ENCODE data around the gene DNPEP.

DNPEP gene

DNA sequence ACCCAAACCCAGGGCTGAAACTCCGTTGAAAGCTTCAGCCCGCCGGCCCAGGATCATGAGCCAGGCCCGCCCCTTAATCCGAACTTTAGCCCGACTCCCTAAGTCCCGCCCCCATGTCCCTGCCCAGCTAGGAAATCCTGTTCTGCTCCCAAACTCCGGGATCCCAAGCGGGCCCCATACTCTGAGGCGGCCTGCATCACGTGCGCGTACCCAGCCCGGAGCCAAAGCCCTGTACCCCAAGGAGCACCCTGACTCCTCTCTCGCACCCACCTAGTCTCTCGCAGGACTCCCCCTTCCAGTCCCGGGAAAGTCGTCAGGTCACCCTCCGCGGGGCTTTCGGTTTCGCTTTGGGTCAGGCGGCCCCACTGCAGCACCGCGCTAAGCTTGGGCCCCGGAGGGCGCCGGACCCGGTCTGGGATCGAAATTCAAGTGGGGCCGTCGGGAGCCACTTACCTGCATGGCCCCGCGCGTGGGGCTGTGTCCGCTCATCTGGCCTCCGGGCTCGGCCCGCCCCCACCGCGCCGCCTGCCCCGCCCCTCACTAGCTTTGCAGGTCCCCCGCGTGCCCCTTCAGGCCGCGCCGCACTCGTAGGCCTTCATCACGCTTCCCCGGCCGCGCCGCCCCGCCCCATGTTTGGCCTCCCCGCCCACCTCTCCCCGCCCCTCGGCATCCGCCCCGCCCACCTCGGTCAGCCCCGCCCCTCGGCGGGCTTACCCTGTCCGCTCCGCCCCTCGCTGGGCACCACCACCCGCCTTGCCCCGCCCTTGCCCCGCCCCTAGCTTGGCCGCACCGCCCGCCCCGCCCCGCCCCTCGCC lies at the start of gene DNPEP:
DNPEP (minus strand) TSS at position 607 of the 815 bp plus-strand sequence; CDS start at position 489, 118 bp downstream.
- DNase-seq, result peak; percentile 37

DNA sequence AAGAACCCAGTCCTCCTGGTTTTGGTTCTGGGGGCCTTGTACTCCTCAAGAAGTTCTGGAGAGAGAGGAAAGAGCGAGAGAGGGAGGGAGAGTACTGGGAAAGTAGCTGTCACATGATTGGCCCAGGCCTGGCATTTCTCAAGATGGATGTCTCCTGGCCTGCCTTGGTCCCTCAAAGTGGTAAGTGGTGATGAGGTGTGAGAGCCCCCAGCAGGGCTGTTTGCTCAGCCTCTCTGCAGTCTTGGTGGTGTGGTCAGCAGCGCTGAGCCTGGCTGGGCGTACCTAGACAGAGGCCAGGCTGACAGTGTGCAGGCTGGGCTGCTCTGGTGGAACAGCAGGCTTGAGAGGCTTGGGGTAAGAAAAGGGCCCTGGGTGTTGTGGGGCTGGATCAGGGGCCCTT lies 49.4 kb upstream of the DNPEP start:
- no peak for DNase-seq

DNA sequence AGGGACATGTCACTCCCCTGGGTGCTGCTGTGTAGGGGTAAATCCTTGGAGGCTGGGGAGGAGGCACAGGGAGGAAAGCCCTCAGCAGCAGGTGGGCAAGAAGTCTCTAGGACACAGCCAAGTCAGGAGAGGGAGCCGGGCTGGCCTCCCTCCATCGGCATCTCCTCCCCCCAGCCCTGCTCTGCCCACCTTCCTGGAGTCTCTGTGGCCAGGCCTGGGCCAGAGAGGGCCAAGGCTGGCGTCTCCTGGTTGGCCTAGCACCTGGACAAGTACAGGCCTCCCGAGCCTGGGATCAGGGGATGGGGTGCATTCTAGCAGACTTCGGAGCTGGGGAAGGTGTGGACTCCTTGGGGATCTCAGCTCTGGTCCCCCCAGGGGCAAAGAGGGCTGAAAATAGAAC lies 48.8 kb upstream of the DNPEP start:
- no peak for DNase-seq

DNA sequence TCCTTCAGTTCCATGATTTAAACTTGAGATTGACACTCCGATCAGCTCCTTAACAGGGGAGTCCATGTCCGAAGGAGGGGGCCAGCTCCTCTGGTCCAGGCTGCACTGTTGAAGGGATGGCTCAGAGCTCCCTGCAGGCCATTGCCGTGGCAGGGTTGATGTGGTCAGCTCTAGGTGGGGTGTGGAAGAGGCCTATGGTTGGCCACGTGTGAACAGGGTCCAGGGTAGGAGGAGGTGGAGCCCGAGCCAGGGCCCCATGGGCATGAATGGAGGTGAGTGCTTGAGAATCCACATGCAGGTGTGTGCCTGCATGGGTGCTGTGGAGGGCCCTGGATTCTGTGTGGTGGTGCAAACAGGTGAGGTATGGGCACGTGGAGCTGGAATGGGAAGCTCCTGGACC lies 48.0 kb upstream of the DNPEP start:
- no peak for DNase-seq

DNA sequence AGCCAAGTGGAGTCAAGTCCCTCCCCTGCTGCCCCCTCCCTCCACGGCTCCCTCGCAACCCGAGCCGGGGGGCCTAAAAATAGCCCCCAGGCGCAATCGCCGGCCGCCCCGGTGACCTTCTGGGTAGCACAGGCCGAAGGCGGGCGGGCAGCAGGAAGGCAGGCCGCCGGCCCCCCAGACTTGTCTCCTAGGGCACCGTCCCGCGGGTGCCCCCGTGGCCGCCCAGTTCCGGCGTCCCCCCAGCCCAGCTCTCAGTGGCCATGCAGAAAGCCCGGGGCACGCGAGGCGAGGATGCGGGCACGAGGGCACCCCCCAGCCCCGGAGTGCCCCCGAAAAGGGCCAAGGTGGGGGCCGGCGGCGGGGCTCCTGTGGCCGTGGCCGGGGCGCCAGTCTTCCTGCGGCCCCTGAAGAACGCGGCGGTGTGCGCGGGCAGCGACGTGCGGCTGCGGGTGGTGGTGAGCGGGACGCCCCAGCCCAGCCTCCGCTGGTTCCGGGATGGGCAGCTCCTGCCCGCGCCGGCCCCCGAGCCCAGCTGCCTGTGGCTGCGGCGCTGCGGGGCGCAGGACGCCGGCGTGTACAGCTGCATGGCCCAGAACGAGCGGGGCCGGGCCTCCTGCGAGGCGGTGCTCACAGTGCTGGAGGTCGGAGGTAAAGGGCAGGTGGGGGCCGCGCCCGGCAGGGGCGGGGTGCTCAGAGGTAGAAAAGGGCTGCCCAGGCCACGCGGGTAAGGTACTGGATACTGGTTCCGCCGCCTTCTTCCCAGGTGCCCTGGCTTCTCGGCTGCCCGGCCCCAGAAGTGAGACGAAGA lies 47.2 kb upstream of the DNPEP start, which contains the start of gene SPEG:
SPEG (plus strand) TSS at position 126 of the 808 bp plus-strand sequence; CDS start at position 261, 135 bp downstream.
- no peak for DNase-seq

DNA sequence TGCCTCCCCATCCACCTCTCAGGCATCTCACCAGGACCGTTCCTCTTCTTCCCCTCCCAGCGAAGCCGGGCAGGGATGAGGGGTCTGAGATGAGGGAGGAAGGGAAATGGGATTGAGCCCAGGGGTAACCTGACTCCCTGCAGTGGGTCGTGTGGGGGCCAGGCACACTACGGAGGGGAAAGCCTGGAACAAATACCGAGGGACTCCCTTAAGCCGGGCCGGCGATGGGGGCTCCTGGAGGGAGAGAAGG lies 46.7 kb upstream of the DNPEP start:
- no peak for DNase-seq

DNA sequence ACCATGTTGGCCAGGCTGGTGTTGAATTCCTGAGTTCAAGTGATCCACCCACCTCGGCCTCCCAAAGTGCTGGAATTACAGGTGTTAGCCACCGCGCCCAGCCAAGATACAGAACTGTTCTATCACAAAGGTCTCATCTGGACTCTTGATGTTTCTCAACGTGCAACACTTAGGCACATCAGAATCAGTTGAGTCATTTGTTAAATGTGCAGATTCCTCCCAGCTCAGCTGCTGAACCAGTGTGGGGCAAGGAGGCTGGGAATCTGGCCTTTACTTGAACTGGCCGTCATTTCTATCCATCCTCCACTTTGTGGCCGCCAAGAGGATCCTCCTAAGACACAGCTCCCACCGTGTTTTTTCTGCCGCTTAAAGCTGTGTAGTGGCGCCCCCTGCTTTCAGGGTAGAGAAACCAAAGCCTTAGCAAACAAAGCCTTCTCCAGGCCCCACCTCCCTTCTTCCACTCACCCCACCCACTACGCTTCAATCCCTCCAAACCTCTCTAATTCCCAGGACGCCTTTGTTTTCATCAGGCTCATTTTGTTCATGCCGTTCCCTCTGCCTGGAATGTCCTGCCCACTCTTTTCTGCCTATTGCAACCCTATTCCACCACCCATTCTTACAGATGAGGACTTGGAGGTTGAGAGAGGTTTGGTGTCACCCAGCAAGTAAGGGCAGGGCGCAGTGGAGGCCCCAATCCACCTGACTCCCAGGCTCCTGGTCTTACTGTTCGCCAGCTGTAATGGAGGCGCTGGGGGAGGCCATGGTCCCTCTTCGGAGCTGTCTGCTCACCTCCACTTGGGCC lies 46.2 kb upstream of the DNPEP start:
- peak; percentile 27 for DNase-seq

DNA sequence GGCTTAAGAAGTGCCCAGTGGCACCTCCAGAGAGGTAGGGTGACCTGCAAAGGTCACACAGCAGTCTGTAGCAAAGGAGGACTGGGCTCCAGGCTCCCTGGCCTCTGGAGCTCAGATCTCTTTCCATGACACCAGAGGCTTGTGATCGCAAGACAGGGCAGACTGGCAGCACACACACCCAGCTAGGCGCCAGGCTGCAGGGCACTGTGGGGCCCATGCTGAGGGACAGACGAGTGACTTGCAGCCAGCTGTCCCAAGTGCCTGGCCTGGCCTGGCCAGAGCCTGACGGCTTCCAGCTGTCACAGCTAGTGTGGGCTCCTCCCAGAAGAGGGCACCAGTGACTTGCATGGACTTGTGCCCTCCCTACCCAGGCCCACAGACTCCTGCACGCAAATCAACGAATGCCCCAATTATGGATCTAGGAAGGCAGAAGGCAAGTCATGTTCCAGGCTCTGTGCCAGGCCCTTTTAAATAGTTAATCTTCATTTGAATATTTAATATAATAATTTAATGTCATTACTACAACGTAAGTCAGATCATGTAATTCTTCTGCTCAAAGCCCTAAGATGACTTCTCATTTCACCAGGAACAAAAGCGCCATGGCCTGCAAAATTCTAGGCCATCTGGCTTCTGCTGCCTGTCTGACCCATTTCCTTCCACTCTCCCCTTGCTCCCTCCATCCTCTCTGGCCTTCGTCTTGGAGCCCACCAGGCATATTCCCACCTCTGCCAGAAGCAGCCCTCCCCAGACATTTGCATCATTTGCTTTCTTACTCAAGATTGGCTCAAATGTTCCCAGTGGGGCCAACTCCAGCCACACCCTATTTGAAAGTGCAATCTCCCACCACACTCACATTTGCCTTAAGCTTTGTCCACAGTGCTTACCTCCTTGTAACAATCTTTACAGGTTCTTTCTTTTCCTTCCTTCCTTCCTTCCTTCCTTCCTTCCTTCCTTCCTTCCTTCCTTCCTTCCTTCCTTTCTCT lies 43.2 kb upstream of the DNPEP start:
- DNase-seq, result no peak

DNA sequence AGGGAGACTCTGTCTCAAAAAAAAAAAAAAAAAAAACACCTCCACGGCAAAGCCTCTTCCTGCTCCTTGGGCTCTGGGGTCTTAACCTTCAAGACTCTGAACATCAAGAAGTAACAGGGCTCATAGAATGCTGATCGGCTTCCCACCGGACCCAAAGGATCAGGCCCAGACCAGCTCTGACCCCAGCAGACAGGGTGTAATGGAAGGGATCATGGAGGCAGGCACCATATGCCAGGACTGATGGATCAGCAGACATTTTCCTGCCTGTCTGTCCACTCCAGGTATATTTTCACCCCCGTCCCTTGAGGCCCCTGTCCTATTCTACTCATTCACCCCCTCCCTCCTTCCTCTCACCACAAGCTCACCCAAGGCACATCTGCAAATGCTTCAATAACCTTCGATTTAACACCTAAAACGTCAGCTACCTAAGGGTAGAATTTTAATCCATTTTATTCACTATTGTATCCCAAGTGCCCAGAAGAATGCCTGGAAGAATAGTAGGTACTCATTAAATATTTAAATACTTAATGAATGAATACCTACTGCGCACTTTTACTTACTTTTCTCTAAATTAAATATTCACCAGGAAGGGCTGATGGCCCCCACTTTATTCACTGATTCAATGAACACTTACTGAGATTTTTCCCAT lies 42.4 kb upstream of the DNPEP start:
- no peak for DNase-seq

DNA sequence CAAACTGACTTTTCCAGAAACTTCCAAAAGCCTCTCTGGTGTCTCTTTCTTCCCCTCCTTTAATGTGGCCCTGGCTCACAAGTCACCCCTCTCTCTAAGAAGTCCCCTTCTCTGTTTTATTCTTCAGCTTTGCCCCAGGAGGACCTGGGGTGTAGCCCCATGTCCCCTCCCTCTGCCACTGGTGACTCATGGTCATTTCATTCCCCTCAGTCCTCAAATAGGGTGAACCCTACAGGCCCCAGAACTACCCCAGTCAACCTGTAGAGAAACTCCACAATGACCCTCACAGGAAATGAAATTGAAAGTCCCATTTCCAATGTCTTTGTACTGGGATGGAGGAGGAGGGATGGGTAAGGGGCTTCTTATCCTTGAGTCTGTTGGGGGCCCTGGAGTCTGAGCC lies 40.8 kb upstream of the DNPEP start:
- DNase-seq, result no peak

DNA sequence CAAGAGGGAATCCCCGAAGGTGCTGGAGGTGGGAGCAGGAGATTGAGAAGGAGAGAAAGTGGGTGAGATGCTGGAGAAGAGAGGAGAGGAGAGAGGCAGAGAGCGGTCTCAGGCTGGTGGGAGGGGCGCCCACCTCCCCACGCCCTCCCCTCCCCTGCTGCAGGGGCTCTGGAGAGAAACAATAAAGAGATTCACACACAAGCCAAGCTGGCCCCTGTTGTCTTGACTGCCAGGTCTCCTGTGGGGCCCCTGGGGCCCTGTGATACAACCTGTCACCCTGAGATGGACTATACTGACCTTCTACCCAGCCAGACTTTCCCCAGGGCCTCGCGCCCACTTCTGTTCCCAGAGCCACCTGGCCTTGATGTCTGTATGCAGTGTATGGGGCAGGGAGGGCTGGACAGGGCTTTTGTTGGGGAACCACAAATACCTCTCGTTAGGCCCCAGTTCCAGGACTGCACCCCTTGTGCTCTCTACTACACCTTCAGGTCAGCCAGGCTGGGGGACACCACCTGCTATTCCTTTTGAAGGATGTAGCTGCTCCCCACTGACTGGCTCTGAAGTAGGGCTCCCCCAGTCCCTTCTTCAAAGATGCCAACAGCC lies 38.9 kb upstream of the DNPEP start:
- no peak for DNase-seq

DNA sequence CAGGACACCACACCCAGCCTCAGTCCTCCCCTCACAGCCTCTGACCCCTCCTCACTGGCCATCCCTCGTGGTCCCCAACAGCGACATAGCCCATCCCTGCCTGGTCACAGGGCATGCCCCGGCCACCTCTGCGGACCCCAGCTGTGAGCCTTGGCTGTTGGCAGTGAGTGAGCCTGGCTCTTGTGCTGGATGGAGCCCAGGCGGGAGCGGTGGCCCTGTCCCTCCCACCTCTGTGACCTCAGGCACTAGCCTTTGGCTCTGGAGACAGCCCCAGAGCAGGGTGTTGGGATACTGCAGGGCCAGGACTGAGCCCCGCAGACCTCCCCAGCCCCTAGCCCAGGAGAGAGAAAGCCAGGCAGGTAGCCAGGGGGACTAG lies 38.3 kb upstream of the DNPEP start:
- DNase-seq, result no peak

DNA sequence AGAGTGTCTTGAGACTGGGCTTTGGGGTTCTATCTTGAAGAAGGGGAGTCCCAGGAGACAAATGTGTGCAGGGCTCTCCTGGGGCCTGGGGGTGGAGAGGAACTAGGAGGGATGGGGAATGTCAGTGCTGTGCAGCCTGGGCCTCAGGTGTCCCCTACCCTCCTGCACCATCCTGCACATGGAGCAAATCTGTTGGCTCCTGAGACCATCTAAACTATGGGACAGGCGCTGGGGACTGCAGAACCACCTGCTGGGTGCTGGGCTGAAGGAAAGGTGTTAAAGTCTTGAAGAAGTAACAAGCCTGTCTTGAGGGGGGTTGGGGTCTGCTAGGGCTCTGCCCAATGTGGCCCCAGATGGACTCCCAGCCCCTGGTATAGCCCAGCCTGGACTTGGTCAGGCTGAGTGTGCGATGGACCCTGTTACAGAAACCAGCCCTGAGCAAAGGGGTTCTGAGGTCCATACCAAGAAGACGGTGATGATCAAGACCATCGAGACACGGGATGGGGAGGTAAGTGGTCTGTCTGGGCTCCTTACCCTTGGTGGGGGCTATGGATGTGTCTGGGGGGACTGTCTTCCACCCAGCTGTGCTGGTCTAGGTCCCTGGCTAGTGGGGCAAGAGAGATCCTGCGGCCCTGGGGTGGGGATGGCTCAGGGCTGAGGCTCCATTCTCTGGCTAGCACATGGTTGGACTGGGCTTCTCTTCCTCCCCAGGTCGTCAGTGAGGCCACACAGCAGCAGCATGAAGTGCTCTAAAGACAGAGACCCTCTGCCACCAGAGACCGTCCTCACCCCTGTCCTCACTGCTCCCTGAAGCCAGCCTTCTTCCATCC lies 37.7 kb upstream of the DNPEP start:
- no peak for DNase-seq

DNA sequence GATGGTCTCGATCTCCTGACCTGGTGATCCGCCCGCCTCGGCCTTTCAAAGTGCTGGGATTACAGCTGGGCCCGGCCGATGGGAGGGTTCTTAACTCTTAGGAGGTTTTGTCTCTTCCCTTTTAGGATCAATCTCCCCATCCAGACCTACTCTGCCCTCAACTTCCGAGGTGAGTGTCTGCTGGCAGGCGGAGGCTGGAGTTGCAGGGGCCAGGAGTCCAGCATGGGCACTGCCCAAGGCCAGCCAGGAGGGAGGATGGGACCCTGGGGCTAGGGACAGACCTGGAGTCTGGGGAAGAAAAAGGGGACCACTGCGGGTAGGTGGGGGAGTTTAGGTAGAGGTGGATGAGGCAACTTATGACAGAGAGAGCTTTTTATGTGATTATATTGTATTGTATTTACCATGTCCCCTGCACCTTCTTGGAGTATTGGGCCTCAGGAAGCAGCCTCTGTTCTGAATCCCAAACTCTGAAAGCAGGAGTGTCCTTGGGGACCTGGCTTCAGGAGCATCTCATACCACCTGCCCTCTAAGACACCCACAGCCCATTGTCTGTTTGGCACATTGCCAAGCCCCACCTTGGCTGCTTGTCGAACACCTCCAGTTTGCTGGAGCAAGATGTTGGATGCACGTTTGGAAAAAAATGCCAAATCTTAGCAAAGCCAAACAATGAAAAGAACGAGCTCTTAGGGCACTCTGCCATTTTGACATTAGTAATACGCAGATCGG lies 36.1 kb upstream of the DNPEP start:
- DNase-seq, result no peak

DNA sequence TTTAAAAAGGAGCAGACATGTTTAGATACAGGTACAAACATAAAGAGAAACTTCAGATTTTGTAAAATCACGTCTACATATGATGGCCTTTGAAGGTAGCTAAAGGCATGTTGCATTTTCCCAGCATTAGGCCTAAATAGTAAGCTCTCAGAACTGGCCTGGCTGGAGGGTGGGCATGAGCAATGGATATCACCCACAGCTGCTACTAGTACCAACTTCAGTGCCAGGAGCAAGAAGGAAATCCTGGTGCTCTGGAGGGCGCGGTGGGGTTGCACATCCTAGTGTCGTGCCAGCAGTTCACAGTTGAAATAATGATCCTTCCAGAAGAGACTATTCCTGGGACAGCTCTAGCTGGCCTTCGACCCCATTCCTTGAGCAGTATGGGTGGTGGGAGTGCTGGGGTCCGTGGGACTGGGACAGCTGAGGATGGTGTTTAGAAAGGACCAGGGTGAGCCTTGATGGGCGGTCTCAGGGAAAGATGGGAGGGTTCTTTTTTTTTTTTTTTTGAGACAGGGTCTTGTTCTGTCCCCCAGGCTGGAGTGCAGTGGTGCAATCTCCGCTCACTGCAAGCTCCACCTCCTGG lies 35.3 kb upstream of the DNPEP start:
- no peak for DNase-seq

DNA sequence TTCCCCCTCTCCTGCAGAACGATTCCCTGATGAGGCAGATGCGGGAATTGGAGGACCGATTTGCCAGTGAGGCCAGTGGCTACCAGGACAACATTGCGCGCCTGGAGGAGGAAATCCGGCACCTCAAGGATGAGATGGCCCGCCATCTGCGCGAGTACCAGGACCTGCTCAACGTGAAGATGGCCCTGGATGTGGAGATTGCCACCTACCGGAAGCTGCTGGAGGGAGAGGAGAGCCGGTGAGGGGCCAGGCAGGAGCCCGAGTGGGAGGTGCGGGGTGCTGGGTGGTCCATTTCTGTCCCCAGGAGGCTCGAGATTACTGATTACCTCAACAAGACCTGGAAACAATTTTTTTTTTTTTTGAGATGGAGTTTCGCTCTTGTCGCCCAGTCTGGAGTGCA lies 33.6 kb upstream of the DNPEP start:
- no peak for DNase-seq

DNA sequence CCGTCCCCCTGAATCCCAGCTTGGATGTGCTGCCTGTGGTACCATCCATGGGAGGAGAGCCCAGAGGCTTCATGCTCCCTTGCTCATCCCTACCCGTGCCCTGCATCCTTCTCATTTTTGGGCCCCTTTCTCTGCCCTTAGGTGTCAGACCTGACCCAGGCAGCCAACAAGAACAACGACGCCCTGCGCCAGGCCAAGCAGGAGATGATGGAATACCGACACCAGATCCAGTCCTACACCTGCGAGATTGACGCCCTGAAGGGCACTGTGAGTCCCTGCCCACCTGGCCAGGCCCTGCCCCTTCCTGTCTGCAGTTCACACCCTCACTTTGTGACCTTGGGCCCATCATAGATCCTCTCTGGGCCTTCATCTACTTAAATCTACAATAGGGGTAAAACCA lies 33.0 kb upstream of the DNPEP start:
- no peak for DNase-seq

DNA sequence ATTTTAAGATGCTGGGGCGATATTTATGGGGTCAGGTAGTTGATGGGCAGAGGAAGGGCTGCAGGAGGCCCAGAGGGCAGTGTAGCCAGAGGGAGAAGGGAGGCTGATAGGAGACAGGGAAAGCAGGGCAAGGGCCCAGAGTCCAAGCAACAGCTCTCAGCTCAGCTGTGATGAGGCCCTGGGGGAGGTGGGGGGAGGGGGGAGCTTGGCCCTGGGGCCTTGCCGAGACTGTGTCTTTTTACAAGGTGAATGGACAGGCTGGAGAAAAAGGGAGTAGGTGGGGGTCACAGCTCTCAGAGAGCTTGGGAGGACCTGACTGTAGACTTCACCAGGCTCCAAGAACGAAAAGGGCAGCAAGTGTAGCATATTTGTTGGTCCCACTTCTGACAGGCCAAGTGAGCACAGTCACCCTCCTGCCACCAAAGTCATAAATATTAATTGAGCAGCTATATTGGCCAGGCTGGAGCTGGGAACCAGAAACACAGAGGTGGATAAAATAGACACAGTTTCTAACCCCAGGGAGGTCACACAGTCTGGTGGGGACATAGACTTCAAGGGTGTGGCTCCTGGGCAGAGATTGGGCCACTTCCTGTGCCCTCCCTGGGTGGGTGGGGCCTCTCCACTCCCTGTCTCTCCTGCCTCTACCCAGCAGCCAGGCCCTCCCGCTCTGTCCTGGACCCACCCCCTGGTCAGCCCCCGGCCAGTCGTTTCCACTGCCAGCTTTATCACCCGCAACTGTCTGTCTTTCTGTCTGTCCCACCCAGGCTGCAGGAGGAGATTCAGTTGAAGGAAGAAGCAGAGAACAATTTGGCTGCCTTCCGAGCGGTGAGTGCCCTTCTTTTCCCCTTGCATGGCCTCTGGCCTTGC lies 31.9 kb upstream of the DNPEP start:
- DNase-seq, result no peak

DNA sequence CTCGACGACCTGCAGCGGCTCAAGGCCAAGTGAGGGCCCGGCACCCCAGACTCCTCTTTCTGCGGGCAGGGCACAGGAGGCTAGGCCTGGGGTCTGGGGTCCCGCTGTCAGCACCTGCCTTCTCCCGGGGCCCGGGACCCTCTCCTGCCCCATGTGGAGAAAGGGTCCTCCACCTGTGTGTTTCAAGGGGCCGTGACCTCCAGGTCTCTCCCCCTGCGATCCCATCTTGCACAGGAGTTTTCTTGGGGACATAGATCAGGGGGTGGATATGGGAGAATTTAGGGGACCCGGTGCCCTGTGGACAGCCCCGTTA lies 31.3 kb upstream of the DNPEP start:
- DNase-seq, result no peak

Measured in NCI-H1436 treated with DMSO at 0.1 percent for 48 hours (cell line).